Adrenal gland (tissue), 12 donors: ENCODE measurements around the gene LRP1B. TPM values are rescaled to one million over a fixed set of nuclear protein-coding genes. Genes with fewer than 3 reads are reported as not detected.

Source experiments
- DNase-seq, 7 donors: peaks; one replicate each; pipeline ENCODE4 v3.0.0-alpha.2; 2019 to 2020
- H3K27ac ChIP-seq, 5 donors: fragments of 200-600 bp; sonication (generic) in 4 of 5; 1 replicate in 3 of 5; 2 replicates in 2 of 5; pipeline versions ENCODE4 v1.5.1 to v1.8.0; 2016 to 2020; ENCODE audit warnings: mild to moderate bottlenecking in 1 of 5
- H3K27me3 ChIP-seq: fragments of 200-600 bp; 2 replicates; pipeline ENCODE4 v1.8.0; 2021
- H3K36me3 ChIP-seq, 2 donors: fragments of 200-600 bp; replicated peaks in 1 of 2; 1 replicate in 1 of 2; 2 replicates in 1 of 2; pipeline versions ENCODE4 v1.5.1 to v1.8.0; 2018 to 2022
- H3K4me1 ChIP-seq, 2 donors: fragments of 200-600 bp; replicated peaks in 1 of 2; 1 replicate in 1 of 2; 2 replicates in 1 of 2; pipeline versions ENCODE4 v1.5.1 to v1.8.0; 2018 to 2021
- H3K4me3 ChIP-seq, 4 donors: fragments of 200-600 bp; sonication (generic) in 3 of 4; one replicate each; pipeline ENCODE4 v1.5.1; 2016 to 2018
- H3K9me3 ChIP-seq, 3 donors: fragments of 200-600 bp; sonication (generic) in 1 of 3; replicated peaks in 1 of 3; 1 replicate in 2 of 3; 2 replicates in 1 of 3; pipeline versions ENCODE4 v1.5.1 to v1.8.0; 2016 to 2021
- CTCF ChIP-seq, 6 experiments: fragments of 450-650 bp in 4 of 6; fragments of 200-600 bp in 2 of 6; sonication (generic) in 1 of 6; IDR thresholded peaks; 1 replicate in 5 of 6; 2 replicates in 1 of 6; pipeline versions ENCODE4 v1.5.1 to v1.8.0; 2016 to 2021; ENCODE audit warnings: antibody characterized with exemption in 6 of 6, mild to moderate bottlenecking in 2 of 6, moderate library complexity in 1 of 6
- POLR2A ChIP-seq, 2 donors: fragments of 450-650 bp; IDR thresholded peaks; one replicate each; pipeline ENCODE4 v1.6.1; 2017; ENCODE audit warnings: antibody characterized with exemption in 2 of 2, mild to moderate bottlenecking in 2 of 2, moderate library complexity in 1 of 2
- WGBS, 4 donors: extraction: QIAGEN DNeasy Blood & Tissue Kit in 2 of 4; methylation state at CpG; one replicate each; pipeline versions ENCODE4 v1.1.5 to v1.1.7; 2013 to 2017; 5-methylcytosine and 5-hydroxymethylcytosine counted together
- intact Hi-C, 2 donors: fragments of 100-400 bp; cut with DNase I; formaldehyde crosslinking; loops; one replicate each; pipeline versions ENCODE4 v1.14.1 to v1.15.0; 2022 to 2023
- polyA plus RNA-seq, 3 donors: library from polyadenylated mRNA; stranded (reverse); fragments of 200-250 nt in 2 of 3; fragments of 350-450 nt in 1 of 3; fragmentation: Illumina TruSeq in 1 of 3; extraction: RNeasy Lipid Tissue Mini Kit (QIAGEN cat#74804) in 1 of 3; gene quantifications; one replicate each; pipeline ENCODE4 v1.2.3, GENCODE V29; 2013 to 2014
- total RNA-seq, 9 donors: library from RNA; depleted of rRNA in 4 of 9; stranded (reverse); fragments of >200 nt in 4 of 9; fragments of 120-200 nt in 1 of 9; fragmentation: NEBNext Ultra II Directional in 1 of 9; extraction: Animal tissue kit (Norgen Biotek cat#: 25700) in 1 of 9; gene quantifications; one replicate each; pipeline versions ENCODE4 v1.1.0 to v1.2.4, GENCODE V29; 2013 to 2023
- donor health status: healthy with polysubstance abuse.
- donor health status: Bipolar disorder and iron deficiency.
- donor health status: DM: yes; HTN: yes; CAD: no.
- donor health status: DM: no; HTN: no; CAD: no.
- donor health status: DM: no; HTN: no; CAD: no.
- donor health status: DM: yes; HTN: yes; CAD: no.

Gene LRP1B
- total and polyA plus RNA-seq, 12 donors = 0.84 to 5.4 (median 2.1) TPM

GRCh38 chr2:141399270-141399669, 731.5 kb downstream of the LRP1B start:
- H3K36me3 ChIP-seq = no peaks in the 10 kb centered on the region
- WGBS, 4 donors = 65 to 68% (median 67%) methylated on average over 1 of the region's 1 CpG
- peaks cover 0 to 8% (median 0%) of the 10 kb centered on the region in 3 donors for H3K9me3 ChIP-seq
- no peak overlapping the region for H3K27ac ChIP-seq
- no peak overlapping the region for H3K4me3 ChIP-seq
- H3K27me3 ChIP-seq = no peaks in the 10 kb centered on the region
- DNase-seq = no peak
- intact Hi-C loops = no loop called here
- no peaks in the 10 kb centered on the region for H3K4me1 ChIP-seq
- TF ChIP-seq POLR2A (IDR thresholded peaks at IDR 0.05) (no peak), CTCF (IDR thresholded peaks at IDR 0.05) (peak in 1 of 6 experiments; percentile 20)

- Histone ChIP-seq H3K4me1 (no peaks in the 10 kb centered on the region), H3K27me3 (no peaks in the 10 kb centered on the region), H3K9me3 (no peaks in the 10 kb centered on the region), H3K36me3 (no peaks in the 10 kb centered on the region), H3K4me3 (no peak overlapping the region), H3K27ac (no peak overlapping the region)
- no peak for TF ChIP-seq POLR2A (IDR thresholded peaks at IDR 0.05)
- TF ChIP-seq CTCF (IDR thresholded peaks at IDR 0.05) = no peak
- DNase-seq = no peak
- intact Hi-C loops = no loop called here
- 86 to 90% (median 87%) methylated on average over 2 of the region's 2 CpGs for WGBS, 4 donors
Observed at GRCh38 chr2:141393214-141393545, 737.6 kb downstream of the LRP1B start.

GRCh38 chr2:141392517-141393213, 738.2 kb downstream of the LRP1B start:
- no peak for DNase-seq
- H3K4me1 ChIP-seq = no peaks in the 10 kb centered on the region
- intact Hi-C loops = no loop called here
- no peak for TF ChIP-seq CTCF (IDR thresholded peaks at IDR 0.05)
- no peak for TF ChIP-seq POLR2A (IDR thresholded peaks at IDR 0.05)
- H3K27me3 ChIP-seq = no peaks in the 10 kb centered on the region
- H3K9me3 ChIP-seq = no peaks in the 10 kb centered on the region
- H3K36me3 ChIP-seq = no peaks in the 10 kb centered on the region
- no peak overlapping the region for H3K4me3 ChIP-seq
- 72 to 74% (median 72%) methylated on average over 5 of the region's 5 CpGs for WGBS, 4 donors
- H3K27ac ChIP-seq = no peak overlapping the region

GRCh38 chr2:141386168-141386567, 744.6 kb downstream of the LRP1B start:
- Histone ChIP-seq H3K27ac (no peak overlapping the region), H3K27me3 (no peaks in the 10 kb centered on the region), H3K4me1 (no peaks in the 10 kb centered on the region), H3K9me3 (no peaks in the 10 kb centered on the region), H3K36me3 (no peaks in the 10 kb centered on the region), H3K4me3 (no peak overlapping the region)
- TF ChIP-seq CTCF (IDR thresholded peaks at IDR 0.05) = no peak
- no peak for TF ChIP-seq POLR2A (IDR thresholded peaks at IDR 0.05)
- no peak for DNase-seq
- intact Hi-C loops = no loop called here
